Measurements from ENCODE around the gene GINM1.

- TF ChIP-seq POLR2AphosphoS5 (IDR thresholded peaks at IDR 0.05; ENCODE audit: insufficient read depth in 1 of 2, low read depth in 1 of 2) (no peak), POLR2A (IDR thresholded peaks at IDR 0.05) (no peak)
Observed at GRCh38 chr6:149551920-149552319, 14.3 kb upstream of the GINM1 start.

Data from vagina (tissue), 2 donors.